NCI-H1092 (cell line): Measurements from ENCODE around the gene CNTLN.
"Not testable (repeated sequence)": the region's sequence is repeated elsewhere in the genome, so short reads cannot be mapped to it uniquely, and the experiment has no call there.

Experiments
- DNase-seq: peaks from one replicate; lab custom pipeline; 2025; lab: John Stamatoyannopoulos, UW

The CNTLN gene

DNA sequence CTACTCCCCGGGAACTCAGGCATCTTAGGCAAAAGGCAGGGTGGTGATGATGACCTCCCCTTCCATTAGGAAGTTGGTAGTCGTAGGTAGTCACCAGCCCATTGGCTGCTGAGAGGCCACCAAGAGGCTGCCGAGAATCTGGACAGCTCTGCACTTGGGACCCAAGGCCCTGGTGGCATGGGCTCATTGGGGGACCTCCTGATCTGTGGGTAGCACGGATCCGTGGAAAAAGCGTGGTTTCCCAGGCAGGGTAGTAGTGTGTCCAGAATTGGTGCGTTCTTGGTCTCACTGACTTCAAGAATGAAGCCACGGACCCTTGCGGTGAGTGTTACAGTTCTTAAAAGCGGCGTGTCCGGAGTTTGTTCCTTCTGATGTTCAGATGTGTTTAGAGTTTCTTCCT is 158.8 kb downstream of the CNTLN start:
- no peak for DNase-seq

GRCh38 chr9:17294822-17295624 is 160.2 kb downstream of the CNTLN start:
- DNase-seq = no peak

GRCh38 chr9:17315341-17315740 is 180.5 kb downstream of the CNTLN start:
- DNase-seq = no peak

GRCh38 chr9:17318821-17319320 is 184.0 kb downstream of the CNTLN start:
- no peak for DNase-seq

GRCh38 chr9:17319864-17320263 is 185.0 kb downstream of the CNTLN start:
- DNase-seq = no peak

DNA sequence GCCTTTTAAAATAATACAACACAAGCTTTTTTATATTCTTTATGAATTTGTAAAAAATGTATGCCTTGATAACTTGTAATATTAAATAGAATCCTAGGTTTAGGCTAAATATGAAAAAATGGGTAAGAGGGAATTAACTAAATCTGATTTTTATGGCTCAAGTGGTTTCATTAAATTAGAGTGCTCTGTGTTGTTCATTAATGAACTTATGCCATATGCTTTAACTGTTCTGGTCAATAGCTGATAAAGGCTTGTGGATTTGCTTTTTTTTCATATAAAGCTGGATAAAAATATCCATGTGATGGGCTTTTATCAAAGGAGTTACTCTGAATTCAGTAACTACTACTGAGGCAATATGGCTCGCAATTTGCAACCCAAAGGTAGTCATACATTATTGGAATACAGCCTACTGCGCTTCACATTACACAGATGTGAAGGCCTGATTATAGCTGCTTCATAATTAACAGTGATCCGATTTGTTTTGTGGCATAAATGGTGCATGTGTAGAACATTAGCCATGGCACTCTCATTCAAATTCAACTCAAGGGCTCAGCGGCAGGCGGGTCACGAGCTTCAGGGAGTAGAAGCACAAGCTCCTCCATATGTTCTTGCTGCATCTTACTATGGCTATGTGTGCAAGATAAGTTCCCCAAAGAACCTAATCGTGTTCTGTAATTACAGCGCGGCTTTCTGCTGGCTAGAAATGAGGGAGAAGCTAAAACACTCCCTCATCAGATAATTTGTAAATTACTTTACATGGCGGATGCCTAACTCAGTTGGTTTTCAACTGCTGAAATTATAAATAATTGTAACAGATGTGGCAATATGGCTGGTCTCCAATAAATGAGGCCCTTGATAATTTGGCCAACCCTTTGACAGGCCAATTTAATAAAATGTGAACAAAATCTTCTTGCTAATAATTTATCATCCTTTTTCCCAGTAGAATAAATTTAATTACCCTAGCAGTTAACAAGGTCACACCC is 188.3 kb downstream of the CNTLN start:
- DNase-seq = peak; percentile 7

DNA sequence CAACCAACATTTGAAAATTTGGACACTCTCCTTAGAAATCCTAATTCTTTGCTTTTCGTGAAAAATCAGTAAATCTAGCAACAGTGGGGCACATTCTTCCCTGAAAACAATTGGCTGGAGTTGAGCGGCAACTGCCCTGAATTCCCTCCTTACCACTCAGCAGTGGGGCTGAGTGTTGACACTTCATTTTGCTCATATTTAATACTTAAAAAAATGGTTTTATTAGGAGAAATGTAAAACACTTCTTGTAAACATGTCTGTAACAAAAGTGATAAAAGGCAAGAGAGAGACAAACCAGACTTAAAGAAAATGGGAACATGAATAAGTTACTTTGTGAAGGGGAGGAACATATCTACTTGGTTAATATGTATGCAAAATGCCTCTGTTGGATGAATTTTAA is 193.5 kb downstream of the CNTLN start:
- DNase-seq = no peak

DNA sequence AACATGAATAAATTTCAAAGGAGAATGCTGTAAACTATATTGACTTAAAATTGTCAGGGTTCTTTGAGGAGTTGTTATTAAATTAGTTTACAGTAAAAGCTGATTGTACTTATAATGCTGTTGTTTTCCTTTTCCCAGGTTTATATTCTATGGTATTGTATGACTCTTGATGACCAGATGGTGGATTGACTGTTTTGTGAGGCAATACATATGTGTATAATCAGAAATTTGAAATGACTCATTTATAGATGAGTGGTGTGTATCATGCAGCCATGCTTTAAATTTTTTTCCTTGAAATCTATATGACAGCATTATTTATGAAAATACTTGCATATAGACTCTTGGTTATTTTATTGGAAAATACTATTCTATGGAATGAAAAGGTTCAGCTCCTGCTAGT is 195.3 kb downstream of the CNTLN start:
- no peak for DNase-seq

DNA sequence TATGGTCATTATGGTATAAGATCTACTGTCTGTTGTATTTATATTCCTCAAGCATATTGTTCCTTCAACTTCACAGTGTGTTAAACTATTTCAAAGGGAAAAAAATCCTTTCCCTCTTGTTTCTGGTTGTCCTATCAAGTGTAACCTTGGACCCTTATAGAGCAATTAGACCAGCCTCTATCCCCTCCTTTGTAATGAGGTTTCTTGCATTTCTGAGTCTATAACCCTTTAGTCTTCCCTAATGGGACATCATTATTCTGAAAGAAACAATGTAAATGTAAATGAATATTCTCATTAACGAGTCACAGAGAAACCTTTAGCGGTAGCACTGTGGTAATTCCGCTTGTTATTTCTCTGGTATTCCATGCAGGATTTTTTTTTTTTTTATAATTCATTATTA is 197.3 kb downstream of the CNTLN start:
- no peak for DNase-seq

DNA sequence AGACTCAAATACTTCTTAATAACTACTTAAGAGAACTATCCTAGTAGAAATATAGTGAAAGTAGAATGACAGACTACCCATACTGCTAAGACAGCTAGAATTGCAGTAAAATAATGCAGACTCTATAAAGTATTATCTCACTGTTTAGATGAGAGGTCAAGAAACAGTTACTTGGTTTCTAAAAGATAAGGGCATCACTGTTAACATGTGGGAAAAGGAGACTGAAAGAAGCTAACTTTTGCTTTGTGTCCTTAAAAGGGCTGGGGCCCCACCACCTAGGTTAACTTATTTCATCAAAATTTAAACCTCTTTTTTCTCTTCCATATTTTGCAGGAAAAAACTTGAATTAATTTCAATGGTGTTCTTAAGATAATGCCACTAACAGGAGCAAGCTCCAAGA is 204.3 kb downstream of the CNTLN start:
- DNase-seq = no peak

DNA sequence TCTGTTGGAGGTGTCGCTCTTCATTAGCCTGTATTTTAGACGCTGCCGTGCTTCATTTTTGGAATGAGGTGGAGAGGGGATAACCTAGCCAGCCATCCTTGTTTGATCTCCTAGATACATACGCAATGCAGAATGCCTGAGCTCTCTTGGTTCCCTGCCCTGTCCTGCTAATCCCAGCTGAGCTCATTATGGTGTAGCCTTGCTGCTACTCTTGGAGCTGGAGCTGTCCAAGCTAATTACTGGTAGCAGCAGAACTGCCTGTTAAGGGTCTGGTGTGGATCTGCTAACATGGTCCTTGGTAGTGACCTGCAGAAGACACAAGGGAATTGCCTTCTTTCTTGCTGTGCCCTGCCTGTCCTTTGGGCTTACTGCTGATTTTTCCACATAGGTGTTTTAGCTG is 207.9 kb downstream of the CNTLN start:
- DNase-seq = no peak

DNA sequence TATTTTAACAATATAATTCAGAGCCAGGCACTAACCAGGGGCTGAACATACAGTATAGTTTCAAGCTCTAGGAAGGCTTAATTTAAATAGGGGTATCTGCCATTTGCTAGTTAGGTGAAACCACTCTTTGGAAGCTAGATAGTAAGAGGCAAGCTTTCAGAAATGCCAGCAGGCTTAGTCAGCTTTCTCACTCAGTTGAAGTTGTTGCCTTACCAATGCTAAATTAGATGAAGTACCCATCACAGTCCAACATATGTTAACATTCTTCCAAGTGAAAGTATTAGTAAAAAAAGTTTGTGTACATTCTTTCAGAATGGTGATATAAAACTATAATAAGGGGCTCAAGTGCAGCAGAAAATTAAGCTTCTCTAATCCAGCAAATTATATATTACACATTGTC is 215.0 kb downstream of the CNTLN start:
- no peak for DNase-seq

DNA sequence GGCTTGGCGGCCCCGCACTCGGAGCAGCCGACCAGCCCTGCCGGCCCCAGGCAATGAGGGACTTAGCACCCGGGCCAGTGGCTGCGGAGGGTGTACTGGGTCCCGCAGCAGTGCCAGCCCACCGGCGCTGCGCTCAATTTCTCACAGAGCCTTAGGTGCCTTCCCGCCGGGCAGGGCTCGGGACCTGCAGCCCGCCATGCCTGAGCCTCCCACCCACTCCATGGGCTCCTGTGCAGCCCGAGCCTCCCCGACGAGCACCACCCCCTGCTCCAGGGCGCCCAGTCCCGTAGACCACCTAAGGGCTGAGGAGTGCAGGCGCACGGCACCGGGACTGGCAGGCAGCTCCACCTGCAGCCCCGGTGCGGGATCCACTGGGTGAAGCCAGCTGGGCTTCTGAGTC is 219.2 kb downstream of the CNTLN start:
- DNase-seq = not testable (repeated sequence)

GRCh38 chr9:17361378-17361777 is 226.5 kb downstream of the CNTLN start:
- no peak for DNase-seq

- no peak for DNase-seq
Measured at GRCh38 chr9:17367035-17367434, 232.2 kb downstream of the CNTLN start.

DNA sequence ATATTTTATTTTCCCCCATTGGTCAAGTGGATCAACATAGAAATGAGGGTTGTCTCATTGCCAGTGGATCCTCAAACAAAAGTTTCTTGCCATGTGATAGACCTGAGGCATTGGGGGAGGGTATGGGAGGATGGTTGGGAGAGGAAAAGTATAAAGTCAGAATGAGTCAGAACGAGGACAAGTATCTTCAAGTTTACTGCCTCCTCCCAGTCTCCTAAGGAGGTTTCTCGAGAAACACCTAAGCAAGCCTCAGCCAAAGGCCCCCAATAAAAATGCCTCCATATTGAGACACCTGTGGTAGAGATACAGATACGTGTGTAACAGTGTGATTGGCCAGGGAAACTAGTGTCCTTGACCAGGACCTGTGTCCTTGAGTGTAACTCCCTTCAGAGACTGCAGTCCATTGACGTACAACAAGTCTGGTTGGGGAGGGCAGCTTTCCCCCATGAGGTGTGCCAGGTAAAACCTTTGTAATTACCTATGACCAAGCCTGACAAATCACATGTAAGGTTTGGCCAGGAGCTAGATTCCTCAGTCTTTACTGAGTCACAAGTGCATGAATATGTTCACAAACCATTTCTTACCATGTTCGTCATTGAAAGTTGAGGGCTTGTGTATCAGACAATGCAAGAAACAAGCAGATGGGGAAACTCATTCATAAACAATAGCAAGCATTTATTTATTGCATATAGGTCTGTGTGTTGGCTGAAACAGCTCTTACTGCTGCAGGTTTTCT is 245.5 kb downstream of the CNTLN start:
- DNase-seq = no peak

GRCh38 chr9:17387565-17387964 is 252.7 kb downstream of the CNTLN start:
- no peak for DNase-seq

DNA sequence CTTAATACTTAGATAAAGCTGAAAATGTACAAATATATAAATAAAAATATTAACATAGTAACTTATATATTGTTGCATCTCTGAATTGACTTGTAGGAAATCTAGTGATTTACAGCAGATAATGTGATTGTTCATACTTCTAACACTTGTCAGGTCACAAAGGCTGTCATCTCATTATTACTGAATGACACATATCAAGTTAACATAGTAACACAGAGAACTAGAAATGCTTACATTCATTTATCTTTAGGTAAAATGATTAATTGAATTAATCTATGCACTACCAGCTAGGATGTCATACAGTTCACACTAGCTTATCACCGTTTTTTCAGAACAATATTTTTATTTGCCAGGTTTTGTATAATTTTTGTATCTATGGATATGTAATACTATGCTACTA is 254.2 kb downstream of the CNTLN start:
- DNase-seq = no peak

DNA sequence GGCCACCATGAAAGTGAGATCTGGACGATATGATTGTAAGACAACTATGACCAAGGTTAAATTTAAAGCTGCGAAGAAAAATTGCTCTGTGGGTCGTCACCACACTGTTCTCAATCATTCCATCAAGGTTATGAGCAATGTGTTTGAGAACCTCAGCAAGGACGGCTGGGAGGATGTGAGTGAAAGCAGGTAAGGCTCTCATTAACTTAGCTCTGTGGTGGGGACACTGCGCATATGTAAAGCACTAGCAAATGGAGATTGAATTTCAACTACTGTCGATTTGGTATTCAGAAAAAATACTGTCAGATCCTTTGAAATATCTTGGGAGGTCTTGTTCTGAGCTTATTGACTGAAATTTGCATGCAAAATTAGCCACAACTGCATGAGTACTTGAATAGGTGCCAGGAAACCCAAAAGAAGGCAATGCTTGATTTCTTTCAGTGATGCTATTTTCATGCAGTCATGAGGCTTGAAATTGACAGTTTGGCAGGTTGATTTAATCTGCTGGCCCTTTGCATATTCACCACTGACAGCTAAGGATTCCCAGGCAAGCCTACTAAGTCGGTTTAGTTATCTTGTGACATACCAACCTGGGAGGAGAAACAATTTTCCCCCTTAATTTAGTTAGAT is 260.2 kb downstream of the CNTLN start:
- no peak for DNase-seq

DNA sequence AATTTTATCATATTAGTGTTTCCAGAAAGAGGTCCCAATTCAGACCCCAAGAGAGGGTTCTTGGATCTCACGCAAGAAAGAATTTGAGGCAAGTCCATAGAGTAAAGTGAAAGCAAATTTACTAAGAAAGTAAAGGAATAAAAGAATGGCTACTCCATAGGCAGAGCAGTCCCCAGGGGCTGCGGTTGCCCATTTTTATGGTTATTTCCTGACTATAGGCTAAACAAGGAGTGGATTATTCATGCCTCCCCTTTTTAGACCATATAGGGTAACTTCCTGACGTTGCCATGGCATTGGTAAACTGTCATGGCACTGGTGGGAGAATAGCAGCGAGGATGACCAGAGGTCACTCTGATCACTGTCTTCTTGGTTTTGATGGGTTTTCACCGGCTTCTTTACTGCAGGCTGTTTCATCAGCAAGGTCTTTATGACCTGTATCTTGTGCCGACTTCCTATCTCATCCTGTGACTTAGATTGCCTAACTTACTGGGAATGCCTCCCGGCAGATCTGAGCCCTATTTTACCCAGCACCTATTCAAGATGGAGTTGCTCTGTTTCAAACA is 262.4 kb downstream of the CNTLN start:
- not testable (repeated sequence) for DNase-seq

GRCh38 chr9:17398350-17398749 is 263.5 kb downstream of the CNTLN start:
- no peak for DNase-seq
